T-cell (primary cell): ENCODE results near the gene PCDHGB1. TPM values are rescaled to one million over a fixed set of nuclear protein-coding genes. Genes with fewer than 3 reads are reported as not detected.
A peak's percentile ranks its signal among the peaks of the same experiment; 100 is the strongest.
"Not testable (repeated sequence)": the region's sequence is repeated elsewhere in the genome, so short reads cannot be mapped to it uniquely, and the experiment has no call there.

Experiments used
- ATAC-seq, 4 experiments: fragments of 200-7000 bp in 3 of 4; fragments of 150-1000 bp in 1 of 4; cut with Tn5 transposase; replicated peaks in 1 of 4; 1 replicate in 3 of 4; 2 replicates in 1 of 4; pipeline ENCODE4 v1.10.0; 2021; ENCODE audit warnings: moderate library complexity in 3 of 4, mild to moderate bottlenecking in 2 of 4, moderate number of reproducible peaks in 1 of 4
- CTCF ChIA-PET, 2 donors: fragments of 300-600 bp; sonication (Branson Sonifier 250); formaldehyde crosslinking; loops; one replicate each; lab custom pipeline; 2022; ENCODE audit warnings: antibody characterized with exemption in 2 of 2; lab: Charles Lee
- POLR2A ChIA-PET, 2 donors: fragments of 300-600 bp; sonication (Branson Sonifier 250); formaldehyde crosslinking; loops; one replicate each; lab custom pipeline; 2022; ENCODE audit warnings: antibody characterized with exemption in 2 of 2; lab: Charles Lee
- DNase-seq, 35 experiments: peaks; one replicate each; pipeline versions ENCODE4 v3.0.0 to v3.0.0-alpha.2; 2013 to 2023
- H3K27ac ChIP-seq: one replicate; pipeline ENCODE4 v1.5.1; 2013; ENCODE audit warnings: low read length
- H3K27me3 ChIP-seq, 2 experiments: replicated peaks in 1 of 2; 1 replicate in 1 of 2; 2 replicates in 1 of 2; pipeline versions ENCODE4 v1.6.1 to v1.7.0; 2013; ENCODE audit warnings: low read length in 1 of 2, mixed read lengths in 1 of 2; ENCODE audit not compliant: control insufficient read depth in 2 of 2, insufficient read depth in 2 of 2; ENCODE audit errors: extremely low read depth in 1 of 2
- H3K36me3 ChIP-seq, 2 donors: 1 replicate in 1 of 2; 2 replicates in 1 of 2; pipeline versions ENCODE4 v1.6.1 to v1.7.0; 2013; ENCODE audit warnings: low read length in 1 of 2; ENCODE audit not compliant: control insufficient read depth in 2 of 2, insufficient read depth in 1 of 2; ENCODE audit errors: extremely low read depth in 1 of 2
- H3K4me1 ChIP-seq, 2 experiments: 1 replicate in 1 of 2; 2 replicates in 1 of 2; pipeline versions ENCODE4 v1.6.1 to v1.7.0; 2013; ENCODE audit warnings: low read length in 2 of 2, mixed read lengths in 1 of 2; ENCODE audit not compliant: insufficient read depth in 2 of 2, control insufficient read depth in 1 of 2; ENCODE audit errors: extremely low read depth in 1 of 2
- H3K4me3 ChIP-seq, 2 donors: 1 replicate in 1 of 2; 2 replicates in 1 of 2; pipeline versions ENCODE4 v1.5.1 to v1.7.0; 2013; ENCODE audit warnings: mild to moderate bottlenecking in 2 of 2, low read length in 1 of 2, moderate library complexity in 1 of 2; ENCODE audit not compliant: control insufficient read depth in 1 of 2; ENCODE audit errors: extremely low read depth in 1 of 2
- H3K9me3 ChIP-seq: 2 replicates; pipeline ENCODE4 v1.7.0; 2013
- H3K27ac Mint-ChIP-seq, 2 donors: one replicate each; pipeline ENCODE4 v1.8.0; 2020 to 2021; ENCODE audit warnings: mild to moderate bottlenecking in 2 of 2, mixed read lengths in 2 of 2
- H3K27me3 Mint-ChIP-seq, 2 donors: one replicate each; pipeline ENCODE4 v1.8.0; 2021 to 2022; ENCODE audit warnings: mixed read lengths in 2 of 2
- H3K36me3 Mint-ChIP-seq: one replicate; pipeline ENCODE4 v1.8.0; 2021; ENCODE audit warnings: mixed read lengths
- H3K4me1 Mint-ChIP-seq, 3 donors: one replicate each; pipeline ENCODE4 v1.8.0; 2020 to 2022; ENCODE audit warnings: mixed read lengths in 3 of 3, mild to moderate bottlenecking in 1 of 3
- H3K4me3 Mint-ChIP-seq, 3 donors: one replicate each; pipeline ENCODE4 v1.8.0; 2020 to 2022; ENCODE audit warnings: mild to moderate bottlenecking in 3 of 3, mixed read lengths in 3 of 3, moderate library complexity in 3 of 3
- H3K9me3 Mint-ChIP-seq, 3 donors: one replicate each; pipeline ENCODE4 v1.8.0; 2020 to 2022; ENCODE audit warnings: mixed read lengths in 3 of 3
- WGBS: methylation state at CpG from one replicate; pipeline ENCODE4 v1.1.5; 2013; ENCODE audit warnings: missing lambda C conversion rate; ENCODE audit not compliant: insufficient coverage; 5-methylcytosine and 5-hydroxymethylcytosine counted together
- total RNA-seq, 35 experiments: library from RNA in 6 of 35; stranded (reverse) in 6 of 35; fragments of 120-200 nt in 1 of 35; gene quantifications; one replicate each; pipeline versions ENCODE4 v1.2.1 to v1.2.4 and lab custom pipeline; 2013 to 2026

Gene PCDHGB1
- total RNA-seq, 5 donors from 2014 or later (not counting 1 experiment from before 2014, with no cell fraction given): 0.13 to 0.19 TPM; not detected in 3

DNA sequence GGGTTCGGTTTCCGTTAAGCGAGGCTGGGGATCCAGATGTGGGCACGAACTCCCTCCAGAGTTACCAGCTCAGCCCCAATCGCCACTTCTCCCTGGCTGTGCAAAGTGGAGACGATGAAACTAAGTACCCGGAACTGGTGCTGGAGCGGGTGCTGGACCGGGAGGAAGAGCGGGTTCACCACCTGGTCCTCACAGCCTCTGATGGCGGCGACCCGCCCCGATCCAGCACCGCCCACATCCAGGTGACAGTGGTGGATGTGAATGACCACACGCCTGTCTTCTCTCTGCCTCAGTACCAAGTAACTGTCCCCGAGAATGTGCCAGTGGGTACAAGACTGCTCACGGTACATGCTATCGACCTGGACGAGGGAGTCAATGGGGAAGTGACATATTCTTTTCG is 33.4 kb downstream of the PCDHGB1 start:
- peaks cover 69 to 79% of the 10 kb centered on the region in 2 donors for H3K27me3 Mint-ChIP-seq
- H3K4me1 Mint-ChIP-seq: peaks cover 0 to 6% (median 0%) of the 10 kb centered on the region in 3 donors
- Histone ChIP-seq H3K27ac (no peak overlapping the region), H3K27me3 (peaks cover 17 to 37% of the 10 kb centered on the region in 2 experiments), H3K9me3 (peaks cover 11% of the 10 kb centered on the region), H3K4me3 (no peak overlapping the region), H3K4me1 (no peaks in the 10 kb centered on the region), H3K36me3 (no peaks in the 10 kb centered on the region)
- H3K27ac Mint-ChIP-seq: no peak overlapping the region
- no peak overlapping the region for H3K4me3 Mint-ChIP-seq
- DNase-seq (no peak), ATAC-seq (no peak)
- WGBS: 38% methylated on average over 12 of the region's 21 CpGs
- ChIA-PET CTCF (no interaction called here), POLR2A (no interaction called here)
- H3K36me3 Mint-ChIP-seq: peaks cover 10% of the 10 kb centered on the region
- peaks cover under 1 to 39% (median 32%) of the 10 kb centered on the region in 3 donors for H3K9me3 Mint-ChIP-seq

GRCh38 chr5:141384471-141385267 is 34.8 kb downstream of the PCDHGB1 start:
- no peak for DNase-seq
- Histone ChIP-seq H3K36me3 (no peaks in the 10 kb centered on the region), H3K27me3 (peaks cover 17 to 49% of the 10 kb centered on the region in 2 experiments), H3K4me3 (no peak overlapping the region), H3K4me1 (no peaks in the 10 kb centered on the region), H3K27ac (no peak overlapping the region), H3K9me3 (peaks cover 9% of the 10 kb centered on the region)
- no peak overlapping the region for H3K4me3 Mint-ChIP-seq
- H3K4me1 Mint-ChIP-seq: peaks cover 0 to 6% (median 0%) of the 10 kb centered on the region in 3 donors
- peaks cover 4 to 37% (median 31%) of the 10 kb centered on the region in 3 donors for H3K9me3 Mint-ChIP-seq
- ChIA-PET CTCF (no interaction called here), POLR2A (no interaction called here)
- peaks cover 71 to 80% of the 10 kb centered on the region in 2 donors for H3K27me3 Mint-ChIP-seq
- 55% methylated on average over 43 of the region's 43 CpGs for WGBS
- ATAC-seq: no peak
- no peak overlapping the region for H3K27ac Mint-ChIP-seq
- H3K36me3 Mint-ChIP-seq: peaks cover 7% of the 10 kb centered on the region

DNA sequence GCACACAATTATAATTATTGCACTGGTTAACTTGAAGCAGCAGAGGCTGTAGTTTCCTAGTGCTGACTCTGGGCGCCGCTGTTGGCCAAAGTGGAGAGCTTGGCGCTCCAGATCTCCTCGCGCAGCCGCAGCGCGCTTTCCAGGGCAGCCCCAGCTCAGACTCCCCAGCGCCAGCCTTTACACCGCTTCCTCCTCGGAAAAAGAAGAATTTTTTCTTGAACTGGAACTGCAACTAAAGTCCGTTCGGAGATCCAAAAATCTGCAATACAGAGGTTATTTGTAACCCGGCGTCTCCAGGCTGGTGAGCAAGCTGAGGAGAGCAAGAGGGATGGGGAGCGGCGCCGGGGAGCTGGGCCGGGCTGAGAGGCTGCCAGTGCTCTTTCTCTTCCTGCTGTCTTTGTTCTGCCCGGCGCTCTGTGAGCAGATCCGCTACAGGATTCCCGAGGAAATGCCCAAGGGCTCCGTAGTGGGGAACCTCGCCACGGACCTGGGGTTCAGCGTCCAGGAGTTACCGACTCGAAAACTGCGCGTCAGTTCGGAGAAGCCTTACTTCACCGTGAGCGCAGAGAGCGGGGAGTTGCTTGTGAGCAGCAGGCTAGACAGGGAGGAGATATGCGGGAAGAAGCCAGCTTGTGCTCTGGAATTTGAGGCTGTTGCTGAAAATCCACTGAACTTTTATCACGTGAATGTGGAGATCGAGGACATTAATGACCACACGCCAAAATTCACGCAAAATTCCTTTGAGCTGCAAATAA is 37.8 kb downstream of the PCDHGB1 start, which contains the start of gene PCDHGB4:
Gene PCDHGB4 (plus strand): TSS at position 142 of the 755 bp plus-strand sequence. CDS start 187 bp downstream, at position 329.
- peaks cover 22 to 50% of the 10 kb centered on the region in 2 experiments for H3K27me3 ChIP-seq
- H3K4me3 ChIP-seq: peak within 1 kb of the TSS in 1 of 2 donors; percentile 17
- H3K27me3 Mint-ChIP-seq: peaks cover 73 to 80% of the 10 kb centered on the region in 2 donors
- H3K4me3 Mint-ChIP-seq: peak within 1 kb of the TSS in 2 of 3 donors; percentile 17 to 25
- peaks cover 8 to 47% (median 29%) of the 10 kb centered on the region in 3 donors for H3K9me3 Mint-ChIP-seq
- H3K27ac ChIP-seq, POLR2A ChIA-PET, H3K4me1 Mint-ChIP-seq, H3K9me3 ChIP-seq, H3K4me1 ChIP-seq, H3K36me3 ChIP-seq, H3K27ac Mint-ChIP-seq: not testable (repeated sequence)
- CTCF ChIA-PET: interaction anchor here in 1 of 2 donors (0.6 kb wide), 1 partner anchor 173 kb away, joined by 3 read pairs; no protein-coding TSS in a partner anchor
- ATAC-seq (peak in 3 of 4 experiments; percentile 58 to 77 (median 72)), DNase-seq (peak in 4 of 35 experiments; percentile 9 to 14 (median 12))
- peaks cover 13% of the 10 kb centered on the region for H3K36me3 Mint-ChIP-seq
- 42% methylated on average over 11 of the region's 40 CpGs for WGBS

DNA sequence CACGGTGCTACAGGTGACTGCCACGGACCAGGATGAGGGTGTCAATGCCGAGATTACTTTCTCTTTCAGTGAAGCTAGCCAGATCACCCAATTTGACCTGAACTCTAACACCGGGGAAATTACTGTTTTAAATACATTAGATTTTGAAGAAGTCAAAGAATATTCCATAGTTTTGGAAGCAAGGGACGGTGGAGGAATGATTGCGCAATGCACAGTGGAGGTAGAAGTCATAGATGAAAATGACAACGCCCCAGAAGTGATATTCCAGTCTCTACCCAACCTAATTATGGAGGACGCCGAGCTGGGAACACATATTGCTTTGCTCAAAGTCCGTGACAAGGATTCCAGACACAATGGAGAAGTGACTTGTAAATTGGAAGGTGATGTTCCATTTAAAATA is 38.8 kb downstream of the PCDHGB1 start:
- H3K27me3 Mint-ChIP-seq: peaks cover 71 to 80% of the 10 kb centered on the region in 2 donors
- no peak overlapping the region for H3K4me3 Mint-ChIP-seq
- Histone ChIP-seq H3K4me3 (peak overlapping the region in 1 of 2 donors; percentile 17), H3K36me3 (no peaks in the 10 kb centered on the region), H3K27ac (no peak overlapping the region), H3K27me3 (peaks cover 18 to 49% of the 10 kb centered on the region in 2 experiments), H3K4me1 (no peaks in the 10 kb centered on the region), H3K9me3 (peaks cover 12% of the 10 kb centered on the region)
- no peak overlapping the region for H3K27ac Mint-ChIP-seq
- ChIA-PET POLR2A (no interaction called here), CTCF (no interaction called here)
- ATAC-seq (no peak), DNase-seq (no peak)
- peaks cover 8 to 47% (median 28%) of the 10 kb centered on the region in 3 donors for H3K9me3 Mint-ChIP-seq
- WGBS: 47% methylated on average over 2 of the region's 10 CpGs
- peaks cover 13% of the 10 kb centered on the region for H3K36me3 Mint-ChIP-seq
- no peaks in the 10 kb centered on the region for H3K4me1 Mint-ChIP-seq

GRCh38 chr5:141389153-141390042 is 39.5 kb downstream of the PCDHGB1 start:
- H3K27me3 Mint-ChIP-seq: peaks cover 72 to 80% of the 10 kb centered on the region in 2 donors
- DNase-seq (no peak), ATAC-seq (no peak)
- no peaks in the 10 kb centered on the region for H3K36me3 ChIP-seq
- WGBS: 57% methylated on average over 77 of the region's 77 CpGs
- H3K27ac Mint-ChIP-seq: no peak overlapping the region
- peak overlapping the region in 1 of 2 donors; percentile 32 for H3K4me3 ChIP-seq
- H3K27me3 ChIP-seq: peaks cover 22 to 50% of the 10 kb centered on the region in 2 experiments
- peak overlapping the region in 1 of 3 donors; percentile 27 for H3K4me3 Mint-ChIP-seq
- no peak overlapping the region for H3K27ac ChIP-seq
- H3K9me3 Mint-ChIP-seq: peaks cover 13 to 53% (median 33%) of the 10 kb centered on the region in 3 donors
- peaks cover 16% of the 10 kb centered on the region for H3K36me3 Mint-ChIP-seq
- CTCF ChIA-PET: interaction anchor here in 1 of 2 donors (0.5 kb wide), 1 partner anchor 59 kb away, joined by 3 read pairs; the partner anchor contains the start of gene PCDHGA1
- H3K4me1 Mint-ChIP-seq: no peaks in the 10 kb centered on the region
- peaks cover 13% of the 10 kb centered on the region for H3K9me3 ChIP-seq
- no peaks in the 10 kb centered on the region for H3K4me1 ChIP-seq
- POLR2A ChIA-PET: no interaction called here
